HCT116 (cell line): Measurements from ENCODE around the gene NIN. TPM values are rescaled to one million over a fixed set of nuclear protein-coding genes. Genes with fewer than 3 reads are reported as not detected.

Experiments
- ATAC-seq: fragments of 200-7000 bp; cut with Tn5 transposase; 2 replicates; pipeline ENCODE4 v1.9.1; 2020; ENCODE audit warnings: mild to moderate bottlenecking, moderate library complexity
- BruUV-seq: library from RNA; stranded (reverse); fragments of 400-500 nt; replicated peaks from 2 replicates; lab custom pipeline; 2021; lab: Mats Ljungman, UMichigan
- CTCF ChIA-PET: fragments of 300-600 bp; sonication (Branson Sonifier 250); formaldehyde crosslinking; loops from one replicate; lab custom pipeline; 2021; ENCODE audit warnings: antibody characterized with exemption; lab: Charles Lee
- POLR2A ChIA-PET: fragments of 300-600, 350-600 bp; sonication (Branson Sonifier 250); formaldehyde crosslinking; loops from one replicate; lab custom pipeline; 2021; ENCODE audit warnings: antibody characterized with exemption; lab: Charles Lee
- RAD21 ChIA-PET, 2 experiments: fragments of 300-600 bp; sonication (Branson Sonifier 250); formaldehyde crosslinking; loops; one replicate each; lab custom pipeline; 2023; ENCODE audit warnings: low total read pairs in 2 of 2; ENCODE audit not compliant: uncharacterized antibody in 2 of 2, unreplicated experiment in 2 of 2, low non-redundant PET in 1 of 2; lab: Charles Lee
- DNase-seq: peaks from one replicate; pipeline ENCODE4 v3.0.0-alpha.2; 2010; ENCODE audit warnings: low read depth, low spot score
- H2AFZ ChIP-seq: fragments of 200-600 bp; shearing (Covaris generic), sonication (generic); 2 replicates; pipeline ENCODE4 v1.6.1; 2017; ENCODE audit warnings: low read depth, mixed run types, mixed read lengths, antibody characterized with exemption, low read length; ENCODE audit not compliant: poor library complexity, severe bottlenecking
- H3K27ac ChIP-seq: 2 replicates; pipeline ENCODE4 v1.5.1; 2012; ENCODE audit warnings: low read depth, low read length
- H3K27me3 ChIP-seq: fragments of 200-600 bp; sonication (generic); 2 replicates; pipeline ENCODE4 v1.6.1; 2016; ENCODE audit warnings: mixed run types, low read length, mixed read lengths; ENCODE audit not compliant: insufficient read depth
- H3K36me3 ChIP-seq, 2 experiments: fragments of 200-500 bp in 1 of 2; fragments of 200-600 bp in 1 of 2; sonication (Bioruptor generic) in 1 of 2; sonication (generic) in 1 of 2; 2 replicates each; pipeline versions ENCODE4 v1.5.1 to v1.6.1; 2014 to 2016; ENCODE audit warnings: low read length in 2 of 2, inconsistent platforms in 1 of 2, mixed read lengths in 1 of 2, mixed run types in 1 of 2; ENCODE audit not compliant: insufficient read depth in 2 of 2, control insufficient read depth in 1 of 2
- H3K4me1 ChIP-seq, 2 experiments: fragments of 200-600 bp in 1 of 2; sonication (generic) in 1 of 2; 2 replicates each; pipeline versions ENCODE4 v1.5.1 to v1.6.1; 2012 to 2017; ENCODE audit warnings: low read length in 2 of 2, inconsistent platforms in 1 of 2, mild to moderate bottlenecking in 1 of 2, mixed read lengths in 1 of 2, mixed run types in 1 of 2, moderate library complexity in 1 of 2; ENCODE audit not compliant: insufficient read depth in 2 of 2, control insufficient read depth in 1 of 2
- H3K4me2 ChIP-seq: fragments of 200-600 bp; sonication (generic); 2 replicates; pipeline ENCODE4 v1.6.1; 2017; ENCODE audit warnings: mixed run types, low read length, mixed read lengths
- H3K4me3 ChIP-seq, 2 experiments: fragments of 200-600 bp in 1 of 2; sonication (generic) in 1 of 2; replicated peaks in 1 of 2; 2 replicates each; pipeline ENCODE4 v1.5.1; 2011 to 2016; ENCODE audit warnings: low read length in 2 of 2, control low read depth in 1 of 2, low read depth in 1 of 2, mild to moderate bottlenecking in 1 of 2, mixed read lengths in 1 of 2, mixed run types in 1 of 2
- H3K79me2 ChIP-seq: fragments of 200-600 bp; sonication (generic); 2 replicates; pipeline ENCODE4 v1.6.1; 2017; ENCODE audit warnings: mild to moderate bottlenecking, mixed run types, low read length, moderate library complexity, mixed read lengths; ENCODE audit not compliant: insufficient read depth
- H3K9ac ChIP-seq: fragments of 200-600 bp; sonication (generic); 2 replicates; pipeline ENCODE4 v1.6.1; 2016; ENCODE audit warnings: low read length, mixed read lengths
- H3K9me2 ChIP-seq: fragments of 200-600 bp; sonication (generic), shearing (Covaris generic); 2 replicates; pipeline ENCODE4 v1.6.1; 2017; ENCODE audit warnings: mixed run types, mild to moderate bottlenecking, moderate library complexity; ENCODE audit not compliant: insufficient read depth
- H3K9me3 ChIP-seq, 2 experiments: fragments of 200-500 bp in 1 of 2; fragments of 200-600 bp in 1 of 2; sonication (Bioruptor generic) in 1 of 2; sonication (generic) in 1 of 2; 2 replicates each; pipeline ENCODE4 v1.6.1; 2014 to 2017; ENCODE audit warnings: low read length in 2 of 2, mixed read lengths in 2 of 2, inconsistent platforms in 1 of 2, low read depth in 1 of 2, mild to moderate bottlenecking in 1 of 2, mixed run types in 1 of 2, moderate library complexity in 1 of 2; ENCODE audit not compliant: control insufficient read depth in 1 of 2, insufficient read depth in 1 of 2
- H4K20me1 ChIP-seq: fragments of 200-600 bp; sonication (generic), shearing (Covaris generic); 2 replicates; pipeline ENCODE4 v1.6.1; 2017; ENCODE audit warnings: mixed run types, mild to moderate bottlenecking, moderate library complexity; ENCODE audit not compliant: insufficient read depth
- ELF1 ChIP-seq: IDR thresholded peaks from 2 replicates; pipeline ENCODE4 v1.6.1; 2012; ENCODE audit warnings: low read depth, borderline replicate concordance
- EZH2 ChIP-seq: fragments of 200-600 bp; sonication (generic); IDR thresholded peaks from 2 replicates; pipeline ENCODE4 v1.6.1; 2017; ENCODE audit warnings: antibody characterized with exemption, mixed run types
- EZH2phosphoT487 ChIP-seq: fragments of 200-600 bp; IDR thresholded peaks from 2 replicates; pipeline ENCODE4 v1.6.1; 2018; ENCODE audit warnings: antibody characterized with exemption, borderline replicate concordance
- FOSL1 ChIP-seq: IDR thresholded peaks from 2 replicates; pipeline ENCODE4 v1.6.1; 2012; ENCODE audit warnings: low read depth
- SIN3A ChIP-seq: IDR thresholded peaks from 2 replicates; pipeline ENCODE4 v1.6.1; 2012; ENCODE audit warnings: low read depth
- SP1 ChIP-seq: IDR thresholded peaks from 2 replicates; pipeline ENCODE4 v1.6.1; 2012; ENCODE audit warnings: low read depth
- YY1 ChIP-seq: IDR thresholded peaks from 2 replicates; pipeline ENCODE4 v1.6.1; 2011; ENCODE audit warnings: low read length, low read depth, moderate library complexity, mild to moderate bottlenecking; ENCODE audit not compliant: insufficient replicate concordance; ENCODE audit errors: extremely low read depth
- ZNF274 ChIP-seq: fragments of 200-500 bp; sonication (Bioruptor generic); IDR thresholded peaks from 2 replicates; pipeline ENCODE4 v1.6.1; 2014; ENCODE audit warnings: mild to moderate bottlenecking, low read depth, low read length, inconsistent platforms
- intact Hi-C: fragments of 100-400 bp; cut with micrococcal nuclease; formaldehyde crosslinking; loops from 2 replicates; pipeline ENCODE4 v1.10.0; 2022
- total RNA-seq: library from RNA; stranded (reverse); gene quantifications from one replicate; pipeline ENCODE4 v1.2.1, GENCODE V29; 2021; ENCODE audit not compliant: unreplicated experiment
- TF ChIP-seq, protein P1 (sequence below): IDR thresholded peaks from 2 replicates; pipeline ENCODE4 v1.6.1; 2012; ENCODE audit warnings: low read depth
- TF ChIP-seq, protein P2 (sequence below): IDR thresholded peaks from 2 replicates; pipeline ENCODE4 v1.6.1; 2012

The NIN gene
- total RNA-seq, 1 experiment from 2014 or later, result 39.6 TPM

GRCh38 chr14:50813544-50813863 lies 17.5 kb downstream of the NIN start:
- CTCF ChIA-PET, result no interaction called here
- ATAC-seq (no peak), DNase-seq (no peak)
- Histone ChIP-seq H3K9me2 (no peaks in the 10 kb centered on the region), H3K4me3 (no peak overlapping the region), H3K79me2 (peaks cover 22% of the 10 kb centered on the region), H3K9ac (no peak overlapping the region), H3K4me1 (peaks cover 7% of the 10 kb centered on the region in 2 experiments; a peak in 2 of 4 replicates), H4K20me1 (no peaks in the 10 kb centered on the region), H3K9me3 (no peaks in the 10 kb centered on the region), H3K36me3 (no peaks in the 10 kb centered on the region), H3K27ac (no peak overlapping the region), H3K4me2 (no peak overlapping the region), H3K27me3 (no peaks in the 10 kb centered on the region), H2AFZ (no peak overlapping the region)
- TF ChIP-seq SP1 (no peak), EZH2 (no peak), ZNF274 (no peak), FOSL1 (no peak)
- TF ChIP-seq, protein P1, sequence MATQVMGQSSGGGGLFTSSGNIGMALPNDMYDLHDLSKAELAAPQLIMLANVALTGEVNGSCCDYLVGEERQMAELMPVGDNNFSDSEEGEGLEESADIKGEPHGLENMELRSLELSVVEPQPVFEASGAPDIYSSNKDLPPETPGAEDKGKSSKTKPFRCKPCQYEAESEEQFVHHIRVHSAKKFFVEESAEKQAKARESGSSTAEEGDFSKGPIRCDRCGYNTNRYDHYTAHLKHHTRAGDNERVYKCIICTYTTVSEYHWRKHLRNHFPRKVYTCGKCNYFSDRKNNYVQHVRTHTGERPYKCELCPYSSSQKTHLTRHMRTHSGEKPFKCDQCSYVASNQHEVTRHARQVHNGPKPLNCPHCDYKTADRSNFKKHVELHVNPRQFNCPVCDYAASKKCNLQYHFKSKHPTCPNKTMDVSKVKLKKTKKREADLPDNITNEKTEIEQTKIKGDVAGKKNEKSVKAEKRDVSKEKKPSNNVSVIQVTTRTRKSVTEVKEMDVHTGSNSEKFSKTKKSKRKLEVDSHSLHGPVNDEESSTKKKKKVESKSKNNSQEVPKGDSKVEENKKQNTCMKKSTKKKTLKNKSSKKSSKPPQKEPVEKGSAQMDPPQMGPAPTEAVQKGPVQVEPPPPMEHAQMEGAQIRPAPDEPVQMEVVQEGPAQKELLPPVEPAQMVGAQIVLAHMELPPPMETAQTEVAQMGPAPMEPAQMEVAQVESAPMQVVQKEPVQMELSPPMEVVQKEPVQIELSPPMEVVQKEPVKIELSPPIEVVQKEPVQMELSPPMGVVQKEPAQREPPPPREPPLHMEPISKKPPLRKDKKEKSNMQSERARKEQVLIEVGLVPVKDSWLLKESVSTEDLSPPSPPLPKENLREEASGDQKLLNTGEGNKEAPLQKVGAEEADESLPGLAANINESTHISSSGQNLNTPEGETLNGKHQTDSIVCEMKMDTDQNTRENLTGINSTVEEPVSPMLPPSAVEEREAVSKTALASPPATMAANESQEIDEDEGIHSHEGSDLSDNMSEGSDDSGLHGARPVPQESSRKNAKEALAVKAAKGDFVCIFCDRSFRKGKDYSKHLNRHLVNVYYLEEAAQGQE, result no peak
- BruUV-seq, result no TSS peak
- RAD21 ChIA-PET, result no interaction called here
- POLR2A ChIA-PET, result no interaction called here
- intact Hi-C loops, result no loop called here

- no peak overlapping the region for H3K27ac ChIP-seq
- ATAC-seq, result no peak
- H3K9me3 ChIP-seq, result no peaks in the 10 kb centered on the region
- TF ChIP-seq YY1 (no peak), FOSL1 (no peak), SIN3A (no peak), ELF1 (no peak), EZH2phosphoT487 (no peak)
- TF ChIP-seq, protein P1, result no peak
- TF ChIP-seq, protein P2, sequence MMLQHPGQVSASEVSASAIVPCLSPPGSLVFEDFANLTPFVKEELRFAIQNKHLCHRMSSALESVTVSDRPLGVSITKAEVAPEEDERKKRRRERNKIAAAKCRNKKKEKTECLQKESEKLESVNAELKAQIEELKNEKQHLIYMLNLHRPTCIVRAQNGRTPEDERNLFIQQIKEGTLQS, result no peak
- H3K4me1 ChIP-seq, result peaks cover 7% of the 10 kb centered on the region in 2 experiments; a peak in 2 of 4 replicates
- no peaks in the 10 kb centered on the region for H3K9me2 ChIP-seq
- no peak for DNase-seq
- H3K4me2 ChIP-seq, result no peak overlapping the region
- ChIA-PET POLR2A (no interaction called here), CTCF (no interaction called here), RAD21 (no interaction called here)
- H3K4me3 ChIP-seq, result no peak overlapping the region
- H4K20me1 ChIP-seq, result no peaks in the 10 kb centered on the region
- intact Hi-C loops, result no loop called here
- H3K27me3 ChIP-seq, result no peaks in the 10 kb centered on the region
- H3K9ac ChIP-seq, result no peak overlapping the region
- peaks cover 23% of the 10 kb centered on the region for H3K79me2 ChIP-seq
- no peak overlapping the region for H2AFZ ChIP-seq
- no TSS peak for BruUV-seq
- no peaks in the 10 kb centered on the region for H3K36me3 ChIP-seq
Observed at GRCh38 chr14:50812856-50813543, 18.0 kb downstream of the NIN start.
